ENCODE data around the gene WIPF2.

DNA sequence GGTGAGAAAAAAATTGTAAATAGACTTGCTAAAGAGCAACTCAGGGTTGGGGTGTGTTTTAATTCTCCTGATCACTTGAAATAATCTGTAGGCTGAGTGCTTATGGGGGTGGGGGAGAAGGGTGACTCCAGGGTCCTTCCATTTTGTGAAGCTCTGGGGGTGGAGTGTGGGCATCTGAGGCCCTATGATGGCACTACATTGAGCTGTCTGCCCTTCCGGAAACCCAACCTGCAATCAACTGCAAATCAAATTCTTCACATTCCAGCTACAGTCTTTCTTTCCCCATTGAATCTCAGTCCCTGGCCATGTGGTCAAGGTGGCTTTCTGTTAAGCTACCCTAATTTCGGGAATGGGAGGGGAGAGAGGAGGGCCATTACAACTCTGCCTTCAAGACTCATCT lies 62.6 kb downstream of the WIPF2 start:
- TF ChIP-seq, protein P1, sequence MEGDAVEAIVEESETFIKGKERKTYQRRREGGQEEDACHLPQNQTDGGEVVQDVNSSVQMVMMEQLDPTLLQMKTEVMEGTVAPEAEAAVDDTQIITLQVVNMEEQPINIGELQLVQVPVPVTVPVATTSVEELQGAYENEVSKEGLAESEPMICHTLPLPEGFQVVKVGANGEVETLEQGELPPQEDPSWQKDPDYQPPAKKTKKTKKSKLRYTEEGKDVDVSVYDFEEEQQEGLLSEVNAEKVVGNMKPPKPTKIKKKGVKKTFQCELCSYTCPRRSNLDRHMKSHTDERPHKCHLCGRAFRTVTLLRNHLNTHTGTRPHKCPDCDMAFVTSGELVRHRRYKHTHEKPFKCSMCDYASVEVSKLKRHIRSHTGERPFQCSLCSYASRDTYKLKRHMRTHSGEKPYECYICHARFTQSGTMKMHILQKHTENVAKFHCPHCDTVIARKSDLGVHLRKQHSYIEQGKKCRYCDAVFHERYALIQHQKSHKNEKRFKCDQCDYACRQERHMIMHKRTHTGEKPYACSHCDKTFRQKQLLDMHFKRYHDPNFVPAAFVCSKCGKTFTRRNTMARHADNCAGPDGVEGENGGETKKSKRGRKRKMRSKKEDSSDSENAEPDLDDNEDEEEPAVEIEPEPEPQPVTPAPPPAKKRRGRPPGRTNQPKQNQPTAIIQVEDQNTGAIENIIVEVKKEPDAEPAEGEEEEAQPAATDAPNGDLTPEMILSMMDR (IDR thresholded peaks at IDR 0.05; ENCODE audit: extremely low read depth in 1 of 2, insufficient read depth in 1 of 2, low read depth in 1 of 2, low read length in 2 of 2): no peak
- TF ChIP-seq POLR2AphosphoS5 (IDR thresholded peaks at IDR 0.05; ENCODE audit: insufficient read depth, low read depth, low read length): no peak

Measured in endothelial cell of umbilical vein (primary cell).